ENCODE data around the gene TCIRG1. TPM values are rescaled to one million over a fixed set of nuclear protein-coding genes. Genes with fewer than 3 reads are reported as not detected.

TCIRG1 gene
- total RNA-seq, 2 experiments from 2014 or later: 129 to 138 TPM

GRCh38 chr11:68036717-68037239 is 2.0 kb upstream of the TCIRG1 start:
- no peak overlapping the region for H3K4me3 Mint-ChIP-seq
- intact Hi-C loops (cut with micrococcal nuclease): no loop called here
- peaks cover 12% of the 10 kb centered on the region for H3K4me1 Mint-ChIP-seq (ENCODE audit: low read depth)
- peak overlapping the region; percentile 71 for H3K27ac Mint-ChIP-seq
- DNase-seq: peak; percentile 24
- no peaks in the 10 kb centered on the region for H3K27me3 Mint-ChIP-seq
- no peak for ATAC-seq
- POLR2A ChIA-PET: interaction anchor here (0.8 to 7.4 kb wide), 4 partner anchors 8 to 32 kb away, joined by 4 to 45 read pairs (median 6); partner anchors contain the start of gene UNC93B1
- CTCF ChIA-PET: interaction anchor here (0.8 to 1.0 kb wide), 2 partner anchors 26 to 43 kb away, joined by 3 to 4 read pairs; partner anchors contain the start of gene ALDH3B1
- H3K36me3 Mint-ChIP-seq (ENCODE audit: low read depth): peaks cover 2% of the 10 kb centered on the region
- H3K9me3 Mint-ChIP-seq: no peaks in the 10 kb centered on the region
- TF ChIP-seq CTCF (IDR thresholded peaks at IDR 0.05): no peak

GRCh38 chr11:68037411-68038225 is 1.2 kb upstream of the TCIRG1 start:
- peak overlapping the region; percentile 71 for H3K27ac Mint-ChIP-seq
- H3K36me3 Mint-ChIP-seq (ENCODE audit: low read depth): peaks cover 4% of the 10 kb centered on the region
- peaks cover 13% of the 10 kb centered on the region for H3K4me1 Mint-ChIP-seq (ENCODE audit: low read depth)
- intact Hi-C loops (cut with micrococcal nuclease): no loop called here
- DNase-seq (no peak), ATAC-seq (no peak)
- no peaks in the 10 kb centered on the region for H3K27me3 Mint-ChIP-seq
- H3K4me3 Mint-ChIP-seq: peak overlapping the region; percentile 8
- H3K9me3 Mint-ChIP-seq: no peaks in the 10 kb centered on the region
- TF ChIP-seq CTCF (IDR thresholded peaks at IDR 0.05): no peak
- CTCF ChIA-PET: interaction anchor here (0.7 to 1.0 kb wide), 2 partner anchors 43 to 168 kb away, joined by 3 to 4 read pairs; no protein-coding TSS in a partner anchor
- POLR2A ChIA-PET: interaction anchor here (0.8 to 7.4 kb wide), 4 partner anchors 9 to 33 kb away, joined by 4 to 45 read pairs (median 6); partner anchors contain the start of gene UNC93B1

- intact Hi-C loops (cut with micrococcal nuclease): no loop called here
- no peak for ATAC-seq
- POLR2A ChIA-PET: interaction anchor here (1.6 to 7.4 kb wide), 3 partner anchors 11 to 34 kb away, joined by 5 to 45 read pairs (median 6); partner anchors contain the start of gene UNC93B1
These were observed 553 bp upstream of the TCIRG1 start for GRCh38 chr11:68038226-68038717.

GRCh38 chr11:68039526-68040086 is 781 bp downstream of the TCIRG1 start:
- Mint-ChIP-seq H3K4me3 (peak overlapping the region; percentile 81), H3K9me3 (no peaks in the 10 kb centered on the region), H3K27me3 (no peaks in the 10 kb centered on the region), H3K27ac (peak overlapping the region; percentile 91), H3K4me1 (ENCODE audit: low read depth) (peaks cover 13% of the 10 kb centered on the region), H3K36me3 (ENCODE audit: low read depth) (peaks cover 2% of the 10 kb centered on the region)
- ChIA-PET CTCF (interaction anchor here (1.2 kb wide), 1 partner anchor 170 kb away, joined by 5 read pairs; no protein-coding TSS in a partner anchor), POLR2A (interaction anchor here (0.9 to 7.4 kb wide), 4 partner anchors 9 to 167 kb away, joined by 4 to 45 read pairs (median 12); partner anchors contain the start of gene NDUFS8)
- intact Hi-C loops (cut with micrococcal nuclease): no loop called here
- DNase-seq (peak; percentile 24), ATAC-seq (peak; percentile 5)
- TF ChIP-seq CTCF (IDR thresholded peaks at IDR 0.05): no peak

More at GRCh38 chr11:68038226-68038717, 553 bp upstream of the TCIRG1 start:
- peaks cover 4% of the 10 kb centered on the region for H3K36me3 Mint-ChIP-seq (ENCODE audit: low read depth)
- H3K4me3 Mint-ChIP-seq: peak overlapping the region; percentile 81
- no peak for DNase-seq
- H3K27me3 Mint-ChIP-seq: no peaks in the 10 kb centered on the region
- H3K27ac Mint-ChIP-seq: no peak overlapping the region
- H3K9me3 Mint-ChIP-seq: no peaks in the 10 kb centered on the region
- no peak for TF ChIP-seq CTCF (IDR thresholded peaks at IDR 0.05)
- CTCF ChIA-PET: interaction anchor here (0.7 to 1.2 kb wide), 2 partner anchors 167 to 171 kb away, joined by 3 to 5 read pairs; no protein-coding TSS in a partner anchor
- peaks cover 13% of the 10 kb centered on the region for H3K4me1 Mint-ChIP-seq (ENCODE audit: low read depth)
